Large intestine (tissue), 3 donors: ENCODE measurements around the gene ZNF37A. TPM values are rescaled to one million over a fixed set of nuclear protein-coding genes. Genes with fewer than 3 reads are reported as not detected.
"Not testable (repeated sequence)": the region's sequence is repeated elsewhere in the genome, so short reads cannot be mapped to it uniquely, and the experiment has no call there.

Experiments
- DNase-seq, 2 donors: peaks; one replicate each; pipeline versions ENCODE4 v3.0.0 to v3.0.0-alpha.2; 2013
- H3K27ac ChIP-seq: one replicate; pipeline ENCODE4 v1.5.1; 2013; ENCODE audit warnings: low read length
- H3K27me3 ChIP-seq: 2 replicates; pipeline ENCODE4 v1.6.1; 2013; ENCODE audit warnings: low read length; ENCODE audit not compliant: control insufficient read depth, insufficient read depth
- H3K36me3 ChIP-seq: 2 replicates; pipeline ENCODE4 v1.6.1; 2013; ENCODE audit warnings: low read length; ENCODE audit not compliant: control insufficient read depth, insufficient read depth
- H3K4me1 ChIP-seq: one replicate; pipeline ENCODE4 v1.6.1; 2013; ENCODE audit warnings: low read length; ENCODE audit not compliant: control insufficient read depth, insufficient read depth
- H3K4me3 ChIP-seq: one replicate; pipeline ENCODE4 v1.5.1; 2013; ENCODE audit warnings: low read length
- H3K9me3 ChIP-seq: one replicate; pipeline ENCODE4 v1.6.1; 2013; ENCODE audit warnings: mild to moderate bottlenecking, low read depth, low read length, moderate library complexity; ENCODE audit not compliant: control insufficient read depth
- WGBS: methylation state at CpG from one replicate; pipeline ENCODE4 v1.1.5; 2013; ENCODE audit warnings: low lambda C conversion rate; ENCODE audit not compliant: insufficient coverage; 5-methylcytosine and 5-hydroxymethylcytosine counted together
- polyA plus RNA-seq: library from polyadenylated mRNA; unstranded; fragments of 120-200 nt; gene quantifications from one replicate; pipeline ENCODE4 v1.2.1, GENCODE V29; 2013

The ZNF37A gene
- polyA plus RNA-seq, 1 donor: 12.9 TPM

- H3K9me3 ChIP-seq: peaks cover 2% of the 10 kb centered on the region
- WGBS: no CpG with 5 or more reads among the region's 11 CpGs
Observed at GRCh38 chr10:38146579-38147333, 52.6 kb downstream of the ZNF37A start.

GRCh38 chr10:38147686-38148085 lies 53.5 kb downstream of the ZNF37A start:
- Histone ChIP-seq H3K4me1 (no peaks in the 10 kb centered on the region), H3K36me3 (no peaks in the 10 kb centered on the region), H3K27me3 (no peaks in the 10 kb centered on the region), H3K4me3 (no peak overlapping the region), H3K27ac (no peak overlapping the region), H3K9me3 (peaks cover 2% of the 10 kb centered on the region)
- 100% methylated on average over 1 of the region's 1 CpG for WGBS
- DNase-seq: no peak

More at GRCh38 chr10:38146579-38147333, 52.6 kb downstream of the ZNF37A start:
- no peak for DNase-seq
- no peaks in the 10 kb centered on the region for H3K4me1 ChIP-seq
- H3K27ac ChIP-seq: no peak overlapping the region
- H3K36me3 ChIP-seq: no peaks in the 10 kb centered on the region
- H3K4me3 ChIP-seq: no peak overlapping the region
- no peaks in the 10 kb centered on the region for H3K27me3 ChIP-seq

- not testable (repeated sequence) for H3K27ac ChIP-seq, H3K4me1 ChIP-seq, H3K36me3 ChIP-seq, H3K27me3 ChIP-seq, H3K9me3 ChIP-seq, H3K4me3 ChIP-seq, DNase-seq
- 81% methylated on average over 3 of the region's 5 CpGs for WGBS
Observed at GRCh38 chr10:38150891-38151463, 56.8 kb downstream of the ZNF37A start.

GRCh38 chr10:38156416-38157269 lies 62.5 kb downstream of the ZNF37A start:
- H3K36me3 ChIP-seq: no peaks in the 10 kb centered on the region
- peaks cover 11% of the 10 kb centered on the region for H3K9me3 ChIP-seq
- H3K27me3 ChIP-seq: no peaks in the 10 kb centered on the region
- no CpG with 5 or more reads among the region's 37 CpGs for WGBS
- no peak overlapping the region for H3K27ac ChIP-seq
- H3K4me3 ChIP-seq: no peak overlapping the region
- no peaks in the 10 kb centered on the region for H3K4me1 ChIP-seq
- no peak for DNase-seq

- Histone ChIP-seq H3K4me1 (no peaks in the 10 kb centered on the region), H3K27me3 (no peaks in the 10 kb centered on the region), H3K9me3 (peaks cover 11% of the 10 kb centered on the region), H3K4me3 (no peak overlapping the region), H3K36me3 (no peaks in the 10 kb centered on the region), H3K27ac (no peak overlapping the region)
- no CpG with 5 or more reads among the region's 10 CpGs for WGBS
- no peak for DNase-seq
Observed at GRCh38 chr10:38157270-38157685, 63.1 kb downstream of the ZNF37A start.

GRCh38 chr10:38159004-38159403 lies 64.9 kb downstream of the ZNF37A start:
- no peaks in the 10 kb centered on the region for H3K4me1 ChIP-seq
- no peaks in the 10 kb centered on the region for H3K27me3 ChIP-seq
- H3K9me3 ChIP-seq: peaks cover 11% of the 10 kb centered on the region
- DNase-seq: no peak
- H3K27ac ChIP-seq: no peak overlapping the region
- no peak overlapping the region for H3K4me3 ChIP-seq
- no CpG with 5 or more reads among the region's 2 CpGs for WGBS
- no peaks in the 10 kb centered on the region for H3K36me3 ChIP-seq

GRCh38 chr10:38163617-38164016 lies 69.5 kb downstream of the ZNF37A start:
- WGBS: no CpG with 5 or more reads among the region's 1 CpG
- DNase-seq: no peak
- Histone ChIP-seq H3K27ac (no peak overlapping the region), H3K27me3 (no peaks in the 10 kb centered on the region), H3K4me3 (no peak overlapping the region), H3K36me3 (no peaks in the 10 kb centered on the region), H3K9me3 (no peaks in the 10 kb centered on the region), H3K4me1 (no peaks in the 10 kb centered on the region)

- no peaks in the 10 kb centered on the region for H3K27me3 ChIP-seq
- peaks cover 2% of the 10 kb centered on the region for H3K9me3 ChIP-seq
- H3K36me3 ChIP-seq: no peaks in the 10 kb centered on the region
- no CpG with 5 or more reads among the region's 2 CpGs for WGBS
- no peak overlapping the region for H3K4me3 ChIP-seq
- no peaks in the 10 kb centered on the region for H3K4me1 ChIP-seq
- no peak for DNase-seq
- H3K27ac ChIP-seq: no peak overlapping the region
Observed at GRCh38 chr10:38174336-38174735, 80.2 kb downstream of the ZNF37A start.

- Histone ChIP-seq H3K9me3 (no peaks in the 10 kb centered on the region), H3K4me1 (no peaks in the 10 kb centered on the region), H3K4me3 (no peak overlapping the region), H3K27ac (no peak overlapping the region), H3K27me3 (no peaks in the 10 kb centered on the region), H3K36me3 (no peaks in the 10 kb centered on the region)
- no peak for DNase-seq
- no CpG with 5 or more reads among the region's 1 CpG for WGBS
Observed at GRCh38 chr10:38184477-38184876, 90.3 kb downstream of the ZNF37A start.
